Thyroid gland (tissue), 4 donors: ENCODE measurements around the gene COL24A1.
"Not testable (repeated sequence)": the region's sequence is repeated elsewhere in the genome, so short reads cannot be mapped to it uniquely, and the experiment has no call there.

ENCODE experiments used
- POLR2A ChIP-seq, 2 donors: fragments of 450-650 bp; IDR thresholded peaks; one replicate each; pipeline ENCODE4 v1.6.1; 2017; ENCODE audit warnings: antibody characterized with exemption in 2 of 2, mild to moderate bottlenecking in 2 of 2, moderate library complexity in 1 of 2
- TF ChIP-seq, protein P1 (sequence below), 6 experiments: fragments of 200-600 bp in 3 of 6; fragments of 450-650 bp in 3 of 6; sonication (generic) in 3 of 6; IDR thresholded peaks; one replicate each; pipeline ENCODE4 v1.5.1; 2016 to 2019; ENCODE audit warnings: antibody characterized with exemption in 6 of 6, mild to moderate bottlenecking in 2 of 6, inconsistent platforms in 1 of 6, moderate library complexity in 1 of 6

DNA sequence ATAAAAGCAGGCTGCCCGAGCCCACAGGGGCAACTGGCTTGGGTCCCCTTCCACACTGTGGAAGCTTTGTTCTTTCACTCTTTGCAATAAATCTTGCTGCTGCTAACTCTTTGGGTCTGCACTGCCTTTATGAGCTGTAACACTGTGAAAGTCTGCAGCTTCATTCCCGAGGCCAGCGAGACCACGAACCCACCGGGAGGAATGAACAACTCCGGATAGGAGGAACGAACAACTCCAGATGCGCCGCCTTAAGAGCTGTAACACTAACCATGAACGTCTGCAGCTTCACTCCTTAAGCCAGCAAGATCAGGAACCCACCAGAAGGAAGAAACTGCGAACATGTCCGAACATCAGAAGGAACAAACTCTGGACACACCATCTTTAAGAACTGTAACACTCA, 45.0 kb downstream of the COL24A1 start:
- TF ChIP-seq, protein P1, sequence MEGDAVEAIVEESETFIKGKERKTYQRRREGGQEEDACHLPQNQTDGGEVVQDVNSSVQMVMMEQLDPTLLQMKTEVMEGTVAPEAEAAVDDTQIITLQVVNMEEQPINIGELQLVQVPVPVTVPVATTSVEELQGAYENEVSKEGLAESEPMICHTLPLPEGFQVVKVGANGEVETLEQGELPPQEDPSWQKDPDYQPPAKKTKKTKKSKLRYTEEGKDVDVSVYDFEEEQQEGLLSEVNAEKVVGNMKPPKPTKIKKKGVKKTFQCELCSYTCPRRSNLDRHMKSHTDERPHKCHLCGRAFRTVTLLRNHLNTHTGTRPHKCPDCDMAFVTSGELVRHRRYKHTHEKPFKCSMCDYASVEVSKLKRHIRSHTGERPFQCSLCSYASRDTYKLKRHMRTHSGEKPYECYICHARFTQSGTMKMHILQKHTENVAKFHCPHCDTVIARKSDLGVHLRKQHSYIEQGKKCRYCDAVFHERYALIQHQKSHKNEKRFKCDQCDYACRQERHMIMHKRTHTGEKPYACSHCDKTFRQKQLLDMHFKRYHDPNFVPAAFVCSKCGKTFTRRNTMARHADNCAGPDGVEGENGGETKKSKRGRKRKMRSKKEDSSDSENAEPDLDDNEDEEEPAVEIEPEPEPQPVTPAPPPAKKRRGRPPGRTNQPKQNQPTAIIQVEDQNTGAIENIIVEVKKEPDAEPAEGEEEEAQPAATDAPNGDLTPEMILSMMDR (IDR thresholded peaks at IDR 0.05) = not testable (repeated sequence)
- TF ChIP-seq POLR2A (IDR thresholded peaks at IDR 0.05) = not testable (repeated sequence)
